GM18526 (cell line): Measurements from ENCODE around the gene OXGR1.

Source experiments
- POLR2A ChIP-seq: IDR thresholded peaks from 3 replicates; pipeline ENCODE4 v1.6.1; 2011; ENCODE audit not compliant: insufficient read length; ENCODE audit errors: extremely low read depth

Gene OXGR1

GRCh38 chr13:96996107-96996506 is 1.8 kb upstream of the OXGR1 start:
- TF ChIP-seq POLR2A = no peak

GRCh38 chr13:96994858-96995243 is 575 bp upstream of the OXGR1 start:
- TF ChIP-seq POLR2A = no peak

GRCh38 chr13:96993634-96994016 is 651 bp downstream of the OXGR1 start:
- TF ChIP-seq POLR2A = no peak

DNA sequence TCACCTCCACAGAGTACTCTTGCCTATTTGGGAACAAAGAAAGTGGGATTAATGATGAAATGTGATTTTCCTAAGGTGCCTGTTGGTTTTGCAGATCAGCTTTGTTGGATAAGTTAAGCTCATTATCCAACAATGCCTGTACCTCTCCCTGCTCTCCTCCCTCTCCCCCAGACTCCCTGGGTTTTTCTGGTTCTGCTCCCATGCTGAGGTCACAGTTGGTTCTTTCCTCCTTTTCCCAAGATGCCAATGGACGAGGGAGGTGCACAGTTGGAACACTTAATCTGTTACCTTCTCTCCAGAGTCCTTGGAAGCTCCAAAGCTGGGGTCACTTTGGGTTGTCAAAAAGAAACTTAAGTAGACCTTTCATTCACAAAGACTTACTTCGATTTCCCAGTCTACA is 1.6 kb downstream of the OXGR1 start:
- no peak for TF ChIP-seq POLR2A

DNA sequence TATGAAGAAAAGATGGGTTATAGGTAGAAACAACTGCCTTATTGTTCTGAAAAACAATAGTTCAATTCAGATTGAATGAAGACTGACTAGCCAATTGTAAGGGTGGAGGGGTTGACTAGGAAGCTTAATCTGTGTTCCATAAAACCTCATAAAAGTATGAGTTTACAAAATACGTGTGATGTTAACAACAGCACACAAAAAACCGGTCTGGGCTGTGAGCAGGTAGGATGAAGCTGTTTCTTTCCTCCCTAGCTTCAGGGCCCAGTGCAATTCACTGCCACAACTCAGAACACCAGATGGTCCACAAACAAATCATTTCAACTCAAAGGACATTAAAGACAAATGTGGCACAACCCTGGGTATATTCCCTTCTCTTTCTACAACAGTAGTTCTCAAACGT is 3.2 kb downstream of the OXGR1 start:
- no peak for TF ChIP-seq POLR2A

GRCh38 chr13:96988441-96988840 is 5.8 kb downstream of the OXGR1 start:
- no peak for TF ChIP-seq POLR2A

GRCh38 chr13:96984051-96984508 is 10.2 kb downstream of the OXGR1 start:
- TF ChIP-seq POLR2A = no peak

GRCh38 chr13:96982672-96983071 is 11.6 kb downstream of the OXGR1 start:
- no peak for TF ChIP-seq POLR2A

GRCh38 chr13:96968027-96968426 is 26.2 kb downstream of the OXGR1 start:
- no peak for TF ChIP-seq POLR2A

- TF ChIP-seq POLR2A = no peak
These were observed 27.0 kb downstream of the OXGR1 start for GRCh38 chr13:96967248-96967745.

GRCh38 chr13:96966415-96967102 is 27.7 kb downstream of the OXGR1 start:
- TF ChIP-seq POLR2A = no peak

GRCh38 chr13:96963786-96964475 is 30.3 kb downstream of the OXGR1 start:
- TF ChIP-seq POLR2A = no peak

DNA sequence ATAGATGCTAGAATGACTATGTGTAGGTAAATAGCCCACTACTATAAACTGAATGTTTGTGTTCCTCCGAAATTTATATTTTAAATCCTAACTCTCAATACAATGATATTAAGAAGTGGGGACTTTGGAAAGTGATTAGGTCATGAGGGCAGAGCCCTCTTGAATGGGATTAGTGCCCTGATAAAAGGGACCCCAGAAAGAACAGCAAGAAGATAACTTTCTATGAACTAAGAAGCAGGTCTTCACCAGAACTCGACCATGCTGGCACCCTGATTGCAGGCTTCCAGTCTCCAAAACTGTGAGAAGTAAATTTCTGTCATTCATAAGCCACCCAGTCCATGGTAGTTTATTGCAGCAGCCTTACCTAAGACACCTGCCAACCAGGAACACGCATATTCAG is 33.9 kb downstream of the OXGR1 start:
- TF ChIP-seq POLR2A = no peak

DNA sequence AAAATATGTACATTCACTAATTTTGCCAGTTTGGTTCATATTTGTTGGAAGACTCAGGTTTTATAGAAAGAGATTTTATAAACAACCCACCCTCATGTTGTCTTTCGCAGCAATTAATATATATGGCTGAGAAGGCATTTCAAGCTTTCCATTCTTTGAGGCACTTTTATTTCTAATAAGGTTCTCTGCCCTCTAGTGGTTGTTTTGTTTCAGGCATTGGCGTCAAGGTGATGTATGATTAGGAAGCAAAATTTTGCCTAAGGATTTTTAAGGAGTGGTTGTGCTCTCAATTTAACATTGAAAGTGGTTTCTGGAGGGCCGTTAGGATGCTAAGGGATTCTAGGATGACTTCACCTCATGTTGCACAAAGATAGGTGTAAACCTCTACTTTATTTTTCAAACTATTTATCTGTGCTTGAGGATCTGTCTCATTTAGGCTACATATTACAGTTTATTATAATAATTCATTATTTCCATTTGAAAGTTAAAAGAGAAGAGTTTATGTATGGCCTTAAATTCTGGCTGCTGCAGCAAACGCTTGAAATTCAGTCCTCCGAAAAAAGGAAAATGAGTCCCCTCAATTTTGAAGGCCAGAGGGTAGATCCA is 35.9 kb downstream of the OXGR1 start:
- TF ChIP-seq POLR2A = no peak

DNA sequence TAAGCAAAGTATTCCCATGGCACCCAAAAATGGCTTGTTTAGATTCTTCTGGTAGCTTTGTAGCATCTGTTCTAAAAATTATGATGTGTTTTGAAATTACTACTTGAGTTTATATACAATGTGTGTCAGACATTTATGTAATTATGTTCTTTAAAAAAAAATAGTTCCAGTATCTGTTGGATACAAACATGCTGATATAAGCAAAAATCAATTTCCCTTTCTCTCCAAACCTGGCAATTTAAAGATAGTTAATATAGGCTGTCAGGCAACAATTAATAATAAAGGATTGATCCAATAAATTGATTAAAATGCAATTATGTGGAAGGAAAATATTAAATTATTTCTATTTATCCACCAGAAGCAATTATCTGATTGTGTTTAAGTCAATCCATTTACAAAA is 41.7 kb downstream of the OXGR1 start:
- no peak for TF ChIP-seq POLR2A

DNA sequence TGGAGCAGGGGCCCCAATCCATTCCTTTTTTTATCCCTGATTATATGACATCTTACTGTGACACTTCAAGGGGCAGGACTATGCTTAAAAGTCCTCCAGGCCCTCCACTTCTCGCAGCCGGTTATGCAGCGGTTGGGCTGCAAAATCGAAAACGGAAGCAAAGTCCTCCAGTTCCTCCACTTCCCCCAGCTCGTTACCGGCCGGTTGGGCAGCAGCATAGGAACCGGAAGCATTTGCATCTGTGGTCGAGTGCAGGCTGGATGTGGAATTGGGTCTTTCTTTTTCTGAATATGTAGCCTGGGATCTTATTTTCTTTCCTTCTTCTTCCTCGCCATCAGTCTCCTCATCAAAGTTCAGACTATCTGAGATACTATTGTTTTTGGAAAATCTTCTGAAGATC is 46.1 kb downstream of the OXGR1 start:
- no peak for TF ChIP-seq POLR2A
